ENCODE data around the gene GSK3A.
A peak's percentile ranks its signal among the peaks of the same experiment; 100 is the strongest.

GSK3A gene

DNA sequence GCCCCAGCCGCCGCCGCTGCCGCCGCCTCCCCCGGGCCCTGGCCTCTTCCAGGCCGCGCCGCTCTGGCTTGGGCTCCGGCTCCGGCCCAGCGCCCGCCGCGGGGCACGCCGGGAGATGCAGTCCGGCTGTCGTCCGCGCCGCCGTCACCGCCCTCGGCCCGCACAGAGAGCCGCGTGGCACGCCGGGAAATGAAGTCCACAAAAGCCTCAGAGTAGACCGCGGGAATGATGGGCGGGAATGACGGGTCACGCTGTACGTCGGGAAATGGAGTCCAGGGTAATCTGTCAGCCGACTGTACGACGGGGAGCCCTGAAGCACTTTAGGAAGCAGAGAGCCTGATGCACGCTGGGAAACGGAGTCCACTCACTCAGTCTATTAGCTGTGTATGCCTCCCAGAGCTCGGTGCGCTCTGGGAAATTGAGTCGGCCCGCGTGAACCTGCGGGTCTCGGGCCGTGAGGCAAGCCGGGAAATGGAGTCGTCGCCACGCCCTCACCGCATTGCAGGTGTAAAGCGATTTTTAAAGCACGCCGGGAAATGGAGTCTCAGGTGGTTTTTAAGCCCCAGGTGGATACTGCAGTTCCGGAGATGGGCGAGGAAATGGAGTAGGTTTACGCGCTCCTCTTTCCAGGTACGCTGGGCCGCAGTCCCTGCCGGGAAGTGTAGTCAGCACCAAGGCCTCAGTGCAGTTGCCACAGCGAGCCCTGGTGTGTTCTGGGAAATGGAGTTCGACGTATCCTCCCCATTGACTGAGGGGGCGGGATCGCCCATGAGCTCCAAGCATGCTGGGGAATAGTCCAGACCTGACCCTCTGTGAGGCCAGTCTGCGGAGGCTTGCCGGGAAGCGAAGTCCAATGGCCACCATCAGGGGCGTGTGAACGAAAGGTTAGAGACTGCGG is at the start of gene GSK3A:
TSS of gene GSK3A (minus strand) at position 91 of the 898 bp plus-strand sequence. CDS start 137 bp downstream, outside the sequence.
- peak; percentile 93 for DNase-seq

DNA sequence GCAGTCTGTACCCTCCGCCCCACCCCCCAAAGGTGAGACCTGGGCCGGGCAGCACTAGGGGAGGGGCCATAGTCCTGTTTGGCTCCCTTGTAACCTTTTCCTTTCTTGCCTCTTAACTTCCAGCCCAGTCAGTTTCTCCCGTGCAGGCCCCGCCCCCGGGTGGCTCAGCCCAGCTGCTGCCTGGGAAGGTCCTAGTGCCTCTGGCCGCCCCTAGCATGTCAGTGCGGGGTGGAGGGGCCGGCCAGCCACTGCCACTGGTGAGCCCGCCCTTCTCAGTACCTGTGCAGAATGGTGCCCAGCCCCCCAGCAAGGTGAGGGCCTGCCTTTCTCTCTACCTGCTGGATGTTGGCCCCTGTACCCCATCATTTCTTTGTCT is 49.0 kb upstream of the GSK3A start:
- DNase-seq: no peak

DNA sequence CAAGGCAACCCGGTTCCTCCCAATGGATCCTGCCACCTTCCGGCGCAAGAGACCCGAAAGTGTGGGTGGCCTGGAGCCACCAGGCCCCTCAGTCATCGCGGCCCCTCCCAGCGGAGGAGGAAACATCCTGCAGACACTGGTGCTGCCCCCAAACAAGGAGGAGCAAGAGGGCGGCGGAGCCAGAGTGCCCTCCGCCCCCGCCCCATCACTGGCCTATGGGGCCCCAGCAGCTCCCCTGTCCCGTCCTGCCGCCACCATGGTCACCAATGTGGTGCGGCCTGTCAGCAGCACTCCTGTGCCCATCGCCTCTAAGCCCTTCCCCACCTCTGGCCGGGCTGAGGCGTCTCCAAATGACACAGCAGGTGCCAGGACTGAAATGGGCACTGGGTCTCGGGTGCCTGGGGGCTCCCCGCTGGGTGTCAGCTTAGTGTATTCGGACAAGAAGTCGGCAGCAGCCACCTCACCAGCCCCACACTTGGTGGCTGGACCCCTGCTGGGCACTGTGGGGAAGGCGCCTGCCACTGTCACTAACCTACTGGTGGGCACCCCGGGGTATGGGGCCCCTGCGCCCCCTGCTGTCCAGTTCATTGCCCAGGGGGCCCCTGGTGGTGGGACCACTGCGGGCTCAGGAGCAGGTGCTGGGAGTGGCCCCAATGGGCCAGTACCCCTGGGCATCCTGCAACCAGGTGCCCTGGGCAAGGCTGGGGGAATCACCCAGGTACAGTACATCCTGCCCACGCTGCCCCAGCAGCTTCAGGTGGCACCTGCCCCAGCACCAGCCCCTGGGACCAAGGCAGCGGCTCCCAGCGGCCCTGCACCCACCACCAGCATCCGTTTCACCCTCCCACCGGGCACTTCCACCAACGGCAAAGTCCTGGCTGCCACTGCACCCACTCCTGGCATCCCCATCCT is 48.4 kb upstream of the GSK3A start:
- DNase-seq: no peak

DNA sequence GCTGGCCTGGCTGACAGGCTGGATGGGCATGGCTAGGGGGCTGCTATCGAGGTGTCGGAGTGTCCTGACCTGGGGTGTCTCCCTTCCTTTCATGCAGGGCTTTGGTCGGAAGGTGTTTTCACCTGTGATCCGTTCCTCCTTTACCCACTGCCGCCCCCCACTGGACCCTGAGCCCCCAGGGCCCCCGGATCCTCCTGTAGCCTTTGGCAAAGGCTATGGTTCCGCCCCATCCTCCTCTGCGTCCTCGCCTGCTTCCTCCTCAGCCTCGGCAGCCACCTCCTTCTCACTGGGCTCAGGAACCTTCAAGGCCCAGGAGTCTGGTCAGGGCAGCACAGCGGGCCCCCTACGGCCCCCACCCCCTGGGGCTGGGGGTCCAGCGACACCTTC is 47.7 kb upstream of the GSK3A start:
- DNase-seq: no peak

DNA sequence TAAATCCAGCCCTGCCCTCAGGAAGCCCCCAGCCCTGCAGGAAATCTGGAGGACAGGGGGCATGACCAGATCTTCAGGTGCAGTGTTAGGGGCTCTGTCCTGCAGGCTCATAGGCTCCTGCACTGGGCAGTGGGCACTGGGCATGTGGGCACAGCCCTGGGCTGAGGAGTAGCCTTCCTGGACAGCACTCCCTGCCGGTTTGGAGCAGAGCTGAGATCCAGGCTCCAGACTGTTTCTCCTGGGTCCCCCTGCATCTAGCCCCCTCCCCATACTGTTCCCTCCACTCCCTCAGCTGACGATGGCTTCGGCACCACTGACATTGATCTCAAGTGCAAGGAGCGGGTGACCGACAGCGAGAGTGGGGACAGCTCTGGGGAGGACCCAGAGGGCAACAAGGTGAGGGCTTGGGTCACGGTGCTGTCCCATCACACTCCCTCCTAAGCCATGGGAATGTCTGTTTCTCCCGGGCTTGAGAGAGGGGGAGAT is 47.2 kb upstream of the GSK3A start:
- DNase-seq: no peak

DNA sequence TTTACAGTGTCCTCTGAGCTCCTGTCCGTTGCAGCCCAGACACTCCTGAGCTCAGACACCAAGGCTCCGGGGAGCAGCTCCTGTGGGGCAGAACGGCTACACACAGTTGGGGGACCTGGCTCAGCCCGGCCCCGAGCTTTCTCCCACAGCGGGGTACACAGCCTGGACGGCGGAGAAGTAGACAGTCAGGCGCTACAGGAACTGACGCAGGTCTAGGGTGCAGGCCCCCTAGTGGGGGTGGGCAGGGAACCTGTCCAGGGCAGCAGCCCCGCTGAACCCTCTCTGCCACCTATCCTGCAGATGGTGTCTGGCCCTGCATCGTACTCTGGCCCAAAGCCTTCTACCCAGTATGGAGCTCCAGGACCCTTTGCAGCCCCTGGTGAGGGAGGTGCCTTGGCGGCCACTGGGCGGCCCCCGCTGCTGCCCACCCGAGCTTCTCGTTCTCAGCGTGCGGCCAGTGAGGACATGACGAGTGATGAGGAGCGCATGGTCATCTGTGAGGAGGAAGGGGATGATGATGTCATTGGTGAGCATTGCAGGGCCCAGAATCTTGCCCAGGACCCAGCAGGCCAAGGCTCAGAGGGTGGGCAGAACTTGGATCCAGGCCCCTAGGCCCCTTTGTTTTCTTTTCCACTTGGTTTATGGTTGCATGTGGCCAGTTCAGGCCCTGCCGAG is 46.6 kb upstream of the GSK3A start:
- DNase-seq: no peak

DNA sequence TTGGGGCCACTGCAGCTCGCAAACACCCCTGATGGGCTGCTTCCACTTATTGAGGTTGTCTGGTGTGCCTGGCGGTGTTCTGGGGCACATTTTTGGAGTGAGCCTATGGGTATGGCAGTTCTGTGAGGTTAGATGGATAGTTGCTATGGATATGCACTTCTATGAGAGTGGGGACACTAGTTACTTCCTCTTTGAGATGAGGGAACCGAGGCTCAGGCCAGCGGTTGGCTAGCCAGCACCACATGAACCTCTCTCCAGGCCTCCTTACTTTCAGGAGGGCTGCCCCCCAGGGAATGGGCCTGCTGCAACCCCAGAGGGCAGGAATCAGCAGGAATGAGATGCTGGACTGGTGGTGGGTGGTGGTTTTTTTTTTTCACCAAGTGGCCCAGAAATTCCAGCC is 46.0 kb upstream of the GSK3A start:
- no peak for DNase-seq

DNA sequence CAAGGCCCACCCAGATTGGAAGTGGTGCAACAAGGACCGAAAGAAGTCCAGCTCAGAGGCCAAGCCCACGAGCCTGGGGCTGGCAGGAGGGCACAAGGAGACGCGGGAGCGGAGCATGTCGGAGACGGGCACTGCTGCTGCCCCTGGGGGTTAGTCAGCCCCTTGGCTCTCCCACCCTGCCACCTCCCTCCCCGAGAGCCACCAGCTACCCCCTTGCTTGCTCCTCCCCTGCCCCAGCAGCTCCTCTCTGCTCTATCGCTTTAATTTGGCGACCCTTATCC is 45.4 kb upstream of the GSK3A start:
- no peak for DNase-seq

DNA sequence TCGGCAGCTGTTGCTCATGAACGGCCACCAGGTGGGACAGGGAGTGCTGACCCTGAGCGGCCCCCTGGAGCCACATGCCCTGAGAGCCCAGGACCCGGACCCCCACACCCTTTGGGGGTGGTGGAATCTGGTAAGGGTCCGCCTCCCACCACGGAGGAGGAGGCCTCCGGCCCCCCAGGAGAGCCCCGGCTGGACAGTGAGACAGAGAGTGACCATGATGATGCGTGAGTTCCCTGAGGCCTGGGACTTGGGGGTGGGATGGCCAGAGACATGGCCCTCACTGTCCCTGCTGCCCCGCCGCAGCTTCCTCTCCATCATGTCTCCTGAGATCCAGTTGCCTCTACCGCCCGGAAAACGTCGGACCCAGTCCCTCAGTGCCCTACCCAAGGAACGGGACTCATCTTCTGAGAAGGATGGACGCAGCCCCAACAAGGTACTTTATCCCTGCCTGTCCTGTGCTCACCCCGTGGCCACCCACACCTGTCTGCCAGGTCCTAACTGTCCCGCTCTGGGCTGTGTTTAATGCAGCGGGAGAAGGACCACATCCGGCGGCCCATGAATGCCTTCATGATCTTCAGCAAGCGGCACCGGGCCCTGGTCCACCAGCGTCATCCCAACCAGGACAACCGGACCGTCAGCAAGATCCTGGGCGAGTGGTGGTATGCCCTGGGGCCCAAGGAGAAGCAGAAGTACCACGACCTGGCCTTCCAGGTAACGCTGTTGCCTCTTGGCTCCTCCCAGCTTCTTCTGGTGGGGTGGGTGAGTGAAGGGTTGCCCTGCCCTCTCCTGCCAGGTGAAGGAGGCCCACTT is 44.8 kb upstream of the GSK3A start:
- DNase-seq: no peak

DNA sequence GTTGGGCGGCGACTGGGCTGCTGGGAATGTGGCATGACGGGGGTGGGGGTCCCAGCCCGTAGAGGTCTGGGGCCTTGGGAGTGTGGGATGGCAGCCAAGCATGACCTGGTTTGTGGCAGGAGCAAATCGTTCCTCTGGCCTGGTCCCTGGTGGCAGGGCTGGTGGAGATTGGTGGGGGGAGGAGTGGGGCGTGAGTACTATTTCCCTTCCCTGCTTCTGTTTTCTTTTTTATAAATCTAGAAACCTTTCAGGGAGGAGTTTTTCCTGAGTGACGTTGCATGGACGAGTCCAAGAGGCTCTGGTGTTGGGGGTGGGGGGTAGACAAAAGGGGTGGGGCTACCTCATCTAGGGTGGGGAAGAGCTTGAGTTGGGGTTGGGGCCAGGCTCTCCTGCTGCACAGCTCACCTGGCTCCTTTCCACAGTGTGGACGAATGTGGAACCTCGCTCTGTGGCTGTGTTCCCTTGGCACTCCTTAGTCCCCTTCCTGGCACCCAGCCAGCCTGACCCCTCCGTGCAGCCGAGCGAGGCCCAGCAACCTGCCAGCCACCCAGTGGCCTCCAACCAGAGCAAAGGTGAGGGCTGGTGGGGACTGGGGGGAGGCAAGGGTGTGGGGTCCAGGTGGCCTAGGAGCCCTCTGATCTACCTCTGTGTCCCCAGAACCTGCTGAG is 44.1 kb upstream of the GSK3A start:
- DNase-seq: no peak

DNA sequence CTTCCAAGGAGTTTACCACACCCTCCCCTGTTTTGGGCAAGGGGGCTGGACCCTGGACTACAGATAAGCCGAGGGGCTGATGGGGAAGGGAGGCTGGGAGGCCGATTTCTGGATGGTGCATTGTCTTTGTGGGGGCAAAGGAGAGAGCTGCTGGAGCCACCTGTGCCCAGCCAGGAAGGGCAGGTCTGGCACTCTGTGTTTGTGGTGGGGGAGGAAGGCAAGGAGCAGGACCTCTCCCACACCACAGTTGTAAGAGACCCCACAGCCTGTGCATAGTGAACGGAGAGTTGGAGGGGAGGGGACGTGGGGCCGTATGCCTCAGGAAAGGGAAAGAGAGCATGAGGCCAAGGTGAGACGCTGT is 43.6 kb upstream of the GSK3A start:
- no peak for DNase-seq

DNA sequence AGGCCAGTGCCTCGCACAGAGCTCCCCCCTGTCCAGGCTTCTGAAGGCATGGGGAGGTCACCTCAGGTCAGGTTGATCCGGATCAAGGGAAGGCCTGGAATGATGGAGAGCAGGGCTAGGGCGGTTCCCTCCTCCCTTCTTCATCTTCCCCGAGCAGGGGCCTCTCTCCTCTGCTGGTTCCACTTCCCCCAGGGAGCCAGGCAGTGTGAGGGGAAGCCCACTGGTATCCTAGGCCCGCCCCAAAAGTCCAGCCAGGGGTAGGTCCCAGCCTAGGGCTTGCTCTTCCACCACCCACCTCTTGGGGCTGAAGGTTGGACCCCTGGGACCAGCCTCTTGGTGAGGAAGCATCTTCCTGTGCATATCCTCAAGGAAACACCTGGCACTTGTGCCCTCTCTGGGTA is 43.1 kb upstream of the GSK3A start:
- no peak for DNase-seq

DNA sequence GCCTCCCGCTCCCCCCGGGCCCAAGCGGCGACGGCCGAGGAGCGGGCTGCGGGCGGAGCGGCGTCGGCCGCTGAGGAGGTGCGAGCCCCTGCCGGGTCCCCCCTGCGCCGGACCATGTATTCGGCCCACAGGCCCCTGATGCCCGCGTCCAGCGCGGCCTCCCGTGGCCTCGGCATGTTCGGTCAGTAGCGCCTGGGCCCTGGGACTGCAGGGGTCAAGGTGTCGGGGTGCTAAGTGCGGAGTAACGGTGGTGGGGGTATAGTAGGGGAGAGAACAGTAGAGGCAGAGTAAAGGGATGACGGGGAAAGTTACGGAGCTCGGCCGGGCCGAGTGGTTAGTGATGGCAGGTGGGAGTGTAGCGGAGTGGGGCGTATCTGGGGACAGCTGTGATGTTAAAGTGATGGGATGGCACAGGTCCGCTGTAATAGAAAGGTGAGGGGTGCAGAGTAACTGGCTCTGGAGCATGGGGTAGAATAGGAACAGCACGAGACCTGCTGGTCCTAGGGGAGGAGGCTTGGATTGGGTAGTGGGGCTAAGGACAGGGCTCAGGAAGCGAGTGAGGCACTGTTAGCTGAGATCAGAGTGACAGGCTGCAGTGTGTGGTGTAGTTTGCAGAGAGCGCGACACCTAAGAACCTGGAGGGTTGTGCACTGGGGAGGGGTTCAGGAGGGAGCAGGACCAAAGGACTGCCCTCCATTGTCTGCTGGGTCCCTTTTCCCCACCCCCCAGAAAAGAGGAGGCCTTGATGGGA is 42.4 kb upstream of the GSK3A start:
- no peak for DNase-seq

DNA sequence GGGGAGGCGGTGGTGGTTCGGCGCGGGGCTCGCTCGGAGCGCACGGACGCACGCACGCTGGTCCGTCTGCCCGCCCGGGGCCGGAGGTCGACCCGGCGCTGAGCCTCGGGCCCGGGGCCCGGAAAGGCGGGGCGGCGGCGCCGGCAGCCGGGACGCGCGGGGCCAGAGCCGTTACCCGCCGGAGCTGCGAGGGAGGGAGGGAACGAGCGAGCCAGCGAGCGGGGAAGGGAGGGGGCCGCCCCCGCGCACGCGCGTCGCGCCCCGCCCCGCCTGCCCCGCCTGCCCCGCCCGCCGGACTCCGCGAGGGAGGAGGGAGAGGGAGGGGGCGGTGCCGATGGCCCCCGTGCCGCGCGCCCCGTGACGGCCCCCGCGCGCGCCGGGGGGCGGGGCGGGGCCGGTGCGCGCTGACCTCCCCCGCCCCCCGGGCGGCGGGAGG is 41.7 kb upstream of the GSK3A start:
- DNase-seq: peak; percentile 70

DNA sequence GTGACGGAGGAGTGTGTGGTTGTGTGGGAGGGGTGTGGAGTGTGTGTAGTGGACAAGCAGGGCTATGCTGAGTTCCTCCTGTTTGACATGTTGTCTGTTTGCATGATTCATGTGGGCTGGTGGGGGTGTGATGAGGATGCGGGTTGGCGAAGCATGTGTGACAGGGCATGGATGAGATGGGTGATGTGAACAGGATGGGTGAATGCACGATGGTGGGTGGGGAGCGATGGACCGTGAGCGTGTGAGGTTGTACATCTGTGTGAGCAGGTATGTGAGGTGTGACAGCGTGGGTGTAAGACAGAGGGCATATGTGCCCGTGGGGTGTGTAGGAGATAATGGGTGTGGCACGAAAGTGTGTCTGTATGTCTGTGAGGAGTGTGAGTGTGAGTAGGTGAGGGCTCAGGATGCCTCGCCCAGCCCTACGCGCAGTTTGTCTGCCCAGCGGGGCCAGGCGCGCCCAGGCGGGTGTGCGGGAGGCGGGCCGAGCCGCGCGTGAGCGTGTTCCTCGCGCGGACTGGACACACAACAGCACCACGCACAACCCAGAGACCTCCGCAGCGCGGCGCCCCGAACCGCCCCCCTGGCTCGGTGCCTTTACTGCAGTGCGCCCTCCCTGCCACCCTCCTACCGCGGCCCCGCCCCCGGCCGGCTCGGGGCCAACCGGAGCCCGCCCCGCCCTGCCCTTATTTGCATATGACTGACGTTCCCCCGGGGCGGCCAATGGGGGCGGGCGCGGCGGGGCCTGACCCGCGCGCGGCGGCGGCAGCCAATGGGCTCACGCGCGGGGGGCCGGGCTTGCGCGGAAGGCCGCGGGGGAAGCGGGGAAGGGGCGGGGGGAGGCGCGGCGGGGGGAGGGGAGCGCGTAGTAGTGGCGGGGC is 41.0 kb upstream of the GSK3A start:
- DNase-seq: peak; percentile 85

DNA sequence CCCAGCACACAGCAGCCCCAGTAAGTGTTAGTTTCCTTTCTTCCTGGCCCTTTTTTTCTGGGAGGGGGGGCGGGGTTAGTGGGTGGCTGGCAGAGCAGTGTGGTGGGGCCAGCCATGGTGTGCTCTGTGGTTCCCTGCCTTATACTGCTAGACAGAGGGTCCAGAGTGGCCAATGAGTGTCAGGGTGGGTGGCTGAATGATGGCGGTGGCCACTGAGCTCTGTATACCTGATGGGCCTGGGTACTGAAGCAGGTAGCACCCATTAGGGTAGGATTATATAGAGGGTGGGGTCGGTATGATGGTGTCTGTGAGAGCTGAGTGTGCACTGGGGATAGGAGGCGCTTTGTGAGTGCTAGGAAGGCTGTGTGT is 40.4 kb upstream of the GSK3A start:
- DNase-seq: no peak

DNA sequence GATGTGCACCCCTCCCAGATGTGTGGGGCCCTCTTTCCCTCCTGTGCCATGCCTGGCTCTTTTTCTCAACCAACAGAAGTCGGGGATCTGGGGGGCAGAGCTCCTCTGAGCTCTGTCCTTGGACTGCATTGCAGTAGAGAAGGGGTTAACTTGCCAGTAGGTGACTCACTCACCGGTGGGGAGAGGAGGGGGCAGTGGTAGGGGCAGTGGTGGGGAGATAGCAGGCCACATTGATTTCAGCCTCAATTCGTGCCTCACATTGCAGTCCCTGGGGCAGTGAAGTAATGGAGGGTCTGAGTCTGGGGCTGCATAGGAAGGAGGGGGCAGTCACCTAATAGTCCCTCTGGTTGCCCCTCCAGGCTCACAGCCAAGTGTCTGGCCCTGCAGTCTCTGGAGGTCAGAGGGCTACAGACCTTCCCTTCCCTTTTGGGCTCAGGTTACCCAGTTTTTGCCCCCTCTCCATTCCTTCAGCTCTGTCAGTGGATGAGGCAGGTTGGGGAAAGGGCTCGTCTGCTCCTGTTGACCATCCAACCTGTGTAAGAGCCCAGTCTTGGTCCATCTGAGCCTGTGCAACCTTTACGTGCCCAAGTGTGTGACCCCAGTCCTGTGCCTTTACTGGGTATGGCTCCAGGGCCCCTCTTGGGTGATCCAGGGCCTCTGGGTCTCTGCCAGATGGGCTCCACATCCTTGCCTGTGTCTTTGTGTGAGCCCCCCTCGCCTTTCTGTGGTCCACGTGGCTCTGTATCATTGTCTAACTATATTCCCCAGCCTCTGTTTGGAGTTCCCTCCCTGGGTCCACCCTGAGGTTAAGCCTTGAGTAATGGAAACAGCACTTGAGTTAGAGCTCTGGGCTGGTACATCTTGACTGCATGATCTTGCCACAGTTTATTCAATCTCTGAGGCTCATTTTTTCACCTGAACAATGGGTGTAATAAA is 39.7 kb upstream of the GSK3A start:
- DNase-seq: no peak

DNA sequence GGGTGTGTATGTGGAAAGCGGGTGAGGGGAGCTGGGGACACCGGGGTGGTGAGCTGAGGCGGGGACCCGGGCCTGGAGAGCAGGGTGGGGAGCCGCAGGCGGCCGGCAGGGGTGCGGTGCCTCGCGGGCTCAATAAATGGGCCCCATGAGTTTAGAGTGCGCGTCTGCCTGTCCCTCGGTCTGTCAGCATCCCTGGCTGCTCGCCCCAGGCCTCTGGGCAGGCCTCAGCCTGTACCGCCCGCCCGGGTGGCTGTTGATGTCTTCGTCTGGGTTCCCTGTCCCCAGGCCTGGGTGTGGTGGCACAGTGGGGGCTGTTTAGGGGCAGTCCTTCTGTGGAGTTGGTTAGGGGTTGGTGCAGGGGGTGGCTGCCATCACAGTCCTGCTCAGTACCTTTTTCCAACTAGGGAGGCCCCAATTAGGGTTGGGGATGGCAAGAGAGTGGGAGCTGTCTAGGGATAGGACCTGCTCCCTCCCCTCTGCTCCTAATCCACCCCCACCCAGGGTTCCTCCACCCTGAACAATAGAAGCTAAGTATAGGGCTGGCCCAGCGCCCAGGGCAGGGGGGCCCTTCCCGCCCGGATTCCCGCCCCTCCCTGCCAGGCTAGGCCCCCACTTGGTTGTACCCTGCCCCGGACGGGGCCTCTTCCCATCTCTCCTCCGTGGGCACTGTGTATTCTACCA is 38.9 kb upstream of the GSK3A start:
- peak; percentile 14 for DNase-seq

DNA sequence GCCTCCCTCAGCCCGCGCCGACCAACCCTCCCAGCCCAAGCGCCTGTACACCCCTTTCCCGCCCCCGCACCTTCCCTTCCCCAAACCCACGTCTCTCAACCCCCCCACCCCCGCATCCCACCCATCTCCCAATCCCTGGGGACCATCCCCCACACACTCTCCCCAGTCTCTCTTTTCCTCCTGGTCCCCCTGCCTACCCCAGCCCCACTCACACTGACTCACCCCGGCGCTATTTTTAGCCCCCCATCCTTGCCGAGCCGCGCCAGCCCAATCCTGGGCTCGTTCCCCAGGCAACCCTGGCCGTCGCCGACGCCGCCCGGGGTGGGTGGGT is 38.4 kb upstream of the GSK3A start:
- DNase-seq: no peak

Measured in T1000 (cell line).